ENCODE measurements around the gene TMC3.
"Not testable (repeated sequence)": the region's sequence is repeated elsewhere in the genome, so short reads cannot be mapped to it uniquely, and the experiment has no call there.

Gene TMC3

DNA sequence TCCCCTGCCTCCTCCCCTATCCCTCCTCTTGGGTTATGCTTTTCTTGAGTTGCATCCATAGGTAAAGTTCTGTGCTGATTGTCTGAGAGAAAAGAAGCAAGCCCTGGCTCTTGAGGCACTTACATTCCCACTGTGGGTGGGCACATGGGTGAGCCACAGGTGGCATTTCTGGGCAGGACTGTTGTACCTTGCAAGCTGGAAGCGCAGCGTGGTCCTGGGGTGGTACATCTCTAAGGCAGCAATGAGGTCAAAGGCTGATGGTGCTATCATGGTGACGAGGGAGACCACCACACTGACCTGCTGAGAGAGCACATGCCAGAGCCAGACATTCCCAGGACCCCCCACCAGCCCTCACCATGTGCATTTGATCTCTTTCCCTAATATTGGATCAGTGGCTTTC, 24.7 kb downstream of the TMC3 start:
- H3K4me3 Mint-ChIP-seq, result no peak overlapping the region
- no peak overlapping the region for H3K27ac Mint-ChIP-seq
- no peaks in the 10 kb centered on the region for H3K9me3 Mint-ChIP-seq
- TF ChIP-seq, protein P1, sequence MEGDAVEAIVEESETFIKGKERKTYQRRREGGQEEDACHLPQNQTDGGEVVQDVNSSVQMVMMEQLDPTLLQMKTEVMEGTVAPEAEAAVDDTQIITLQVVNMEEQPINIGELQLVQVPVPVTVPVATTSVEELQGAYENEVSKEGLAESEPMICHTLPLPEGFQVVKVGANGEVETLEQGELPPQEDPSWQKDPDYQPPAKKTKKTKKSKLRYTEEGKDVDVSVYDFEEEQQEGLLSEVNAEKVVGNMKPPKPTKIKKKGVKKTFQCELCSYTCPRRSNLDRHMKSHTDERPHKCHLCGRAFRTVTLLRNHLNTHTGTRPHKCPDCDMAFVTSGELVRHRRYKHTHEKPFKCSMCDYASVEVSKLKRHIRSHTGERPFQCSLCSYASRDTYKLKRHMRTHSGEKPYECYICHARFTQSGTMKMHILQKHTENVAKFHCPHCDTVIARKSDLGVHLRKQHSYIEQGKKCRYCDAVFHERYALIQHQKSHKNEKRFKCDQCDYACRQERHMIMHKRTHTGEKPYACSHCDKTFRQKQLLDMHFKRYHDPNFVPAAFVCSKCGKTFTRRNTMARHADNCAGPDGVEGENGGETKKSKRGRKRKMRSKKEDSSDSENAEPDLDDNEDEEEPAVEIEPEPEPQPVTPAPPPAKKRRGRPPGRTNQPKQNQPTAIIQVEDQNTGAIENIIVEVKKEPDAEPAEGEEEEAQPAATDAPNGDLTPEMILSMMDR (IDR thresholded peaks at IDR 0.05), result no peak
- H3K27me3 Mint-ChIP-seq (ENCODE audit: low read depth, poor library complexity), result peaks cover 11% of the 10 kb centered on the region
- H3K4me1 Mint-ChIP-seq, result no peaks in the 10 kb centered on the region
- H3K36me3 Mint-ChIP-seq (ENCODE audit: low read depth), result no peaks in the 10 kb centered on the region
- no peak for DNase-seq

DNA sequence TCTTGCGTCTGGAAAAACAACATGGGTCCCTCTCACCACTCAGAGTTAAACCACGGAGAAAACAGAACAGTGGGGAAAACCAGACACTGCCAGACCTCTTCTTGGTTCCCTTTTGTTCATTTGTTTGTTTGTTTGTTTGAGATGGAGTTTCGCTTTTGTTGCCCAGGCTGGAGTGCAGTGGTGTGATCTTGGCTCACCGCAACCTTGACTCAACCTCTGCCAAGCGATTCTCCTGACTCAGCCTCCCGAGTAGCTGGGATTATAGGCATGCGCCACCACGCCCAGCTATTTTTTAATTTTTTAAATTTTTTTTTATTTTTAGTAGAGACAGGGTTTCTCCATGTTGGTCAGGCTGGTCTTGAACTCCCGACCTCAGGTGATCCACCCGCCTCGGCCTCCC, 25.3 kb downstream of the TMC3 start:
- DNase-seq; H3K36me3 Mint-ChIP-seq (ENCODE audit: low read depth); H3K4me3 Mint-ChIP-seq; H3K27ac Mint-ChIP-seq; H3K4me1 Mint-ChIP-seq; H3K9me3 Mint-ChIP-seq: not testable (repeated sequence)
- H3K27me3 Mint-ChIP-seq (ENCODE audit: low read depth, poor library complexity), result peaks cover 13% of the 10 kb centered on the region

DNA sequence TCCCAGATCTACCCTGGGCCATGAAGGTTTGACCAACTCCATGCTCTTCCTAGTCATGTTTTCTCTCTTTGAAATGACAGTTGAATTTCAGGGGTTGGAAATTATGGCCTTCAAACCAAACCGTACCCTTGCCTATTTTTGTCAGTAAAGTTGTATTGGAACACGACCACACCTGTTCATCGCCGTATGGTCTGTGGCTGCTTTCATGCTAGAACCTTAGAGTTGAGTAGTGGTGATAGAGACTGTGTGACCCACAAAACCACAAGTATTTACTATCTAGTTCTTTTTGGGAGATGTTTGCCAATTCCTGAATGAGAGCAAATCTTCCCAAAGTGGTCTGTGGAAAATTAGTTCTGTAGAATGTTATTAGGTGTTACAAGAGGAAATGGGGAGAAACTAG, 26.1 kb downstream of the TMC3 start:
- Mint-ChIP-seq H3K36me3 (ENCODE audit: low read depth) (no peaks in the 10 kb centered on the region), H3K27me3 (ENCODE audit: low read depth, poor library complexity) (peaks cover 13% of the 10 kb centered on the region), H3K9me3 (no peaks in the 10 kb centered on the region), H3K4me3 (no peak overlapping the region), H3K4me1 (no peaks in the 10 kb centered on the region), H3K27ac (no peak overlapping the region)
- TF ChIP-seq, protein P1 (IDR thresholded peaks at IDR 0.05), result no peak
- no peak for DNase-seq

DNA sequence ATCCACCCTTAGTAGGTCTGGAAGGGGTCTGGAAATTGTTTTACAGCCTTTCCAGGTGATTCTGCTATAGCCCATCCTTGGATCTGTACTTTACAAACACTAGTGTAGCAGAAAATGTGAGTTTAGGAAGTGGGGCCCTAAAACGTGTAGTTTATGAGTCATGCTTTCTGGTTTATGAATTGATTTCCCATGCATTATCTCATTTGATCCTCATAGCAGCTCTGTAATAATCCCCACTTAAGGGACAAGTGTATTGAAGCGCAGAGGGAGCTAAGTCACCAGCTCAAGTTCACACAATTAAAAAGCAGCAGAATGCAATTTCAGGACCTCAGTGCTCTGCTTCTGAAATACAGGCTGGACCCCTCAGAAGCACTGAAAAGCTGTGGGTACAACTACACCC, 27.4 kb downstream of the TMC3 start:
- TF ChIP-seq, protein P1 (IDR thresholded peaks at IDR 0.05), result no peak
- H3K4me3 Mint-ChIP-seq, result no peak overlapping the region
- no peak for DNase-seq
- H3K27ac Mint-ChIP-seq, result no peak overlapping the region
- no peaks in the 10 kb centered on the region for H3K4me1 Mint-ChIP-seq
- H3K9me3 Mint-ChIP-seq, result no peaks in the 10 kb centered on the region
- peaks cover 13% of the 10 kb centered on the region for H3K27me3 Mint-ChIP-seq (ENCODE audit: low read depth, poor library complexity)
- no peaks in the 10 kb centered on the region for H3K36me3 Mint-ChIP-seq (ENCODE audit: low read depth)

DNA sequence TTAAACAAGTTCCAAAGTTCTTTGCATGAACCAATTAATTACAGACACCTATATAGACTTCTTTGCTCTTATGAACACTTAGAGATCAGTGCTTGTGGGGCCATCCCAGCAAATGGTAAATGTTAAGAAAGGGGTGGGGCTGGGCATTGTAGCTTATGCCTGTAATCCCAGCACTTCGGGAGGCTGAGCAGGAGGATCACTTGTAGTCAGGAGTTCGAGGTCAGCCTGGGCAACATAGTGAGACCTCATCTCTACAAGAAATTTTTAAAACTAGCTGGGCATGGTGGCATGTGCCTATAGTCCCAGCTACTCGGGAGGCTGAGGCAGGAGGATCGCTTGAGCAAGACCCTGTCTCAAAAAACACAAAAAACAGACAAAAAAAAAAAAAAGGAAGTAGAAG, 30.6 kb downstream of the TMC3 start:
- Mint-ChIP-seq H3K4me3 (no peak overlapping the region), H3K4me1 (no peaks in the 10 kb centered on the region), H3K9me3 (no peaks in the 10 kb centered on the region), H3K27ac (no peak overlapping the region), H3K36me3 (ENCODE audit: low read depth) (no peaks in the 10 kb centered on the region), H3K27me3 (ENCODE audit: low read depth, poor library complexity) (peaks cover 9% of the 10 kb centered on the region)
- DNase-seq, result no peak
- TF ChIP-seq, protein P1 (IDR thresholded peaks at IDR 0.05), result no peak

DNA sequence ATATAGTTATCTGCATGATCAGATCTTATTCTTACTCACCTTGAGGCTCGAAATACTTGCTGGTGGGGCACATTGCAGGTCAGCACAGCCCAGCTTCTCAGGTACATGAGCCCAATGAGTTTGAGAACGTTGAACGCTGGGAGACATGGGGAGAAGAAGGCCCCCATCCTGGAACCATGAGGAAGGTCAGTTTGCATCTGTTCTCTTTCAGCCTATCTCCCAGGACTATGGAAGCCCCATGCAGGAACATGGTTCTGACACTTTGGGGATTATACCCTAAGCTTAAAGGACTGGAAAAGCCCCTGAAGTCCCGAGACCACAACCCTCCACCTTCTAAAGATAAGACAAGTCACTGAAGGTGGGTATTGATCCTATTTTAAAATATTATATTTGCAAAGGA, 32.7 kb downstream of the TMC3 start:
- Mint-ChIP-seq H3K9me3 (no peaks in the 10 kb centered on the region), H3K4me1 (no peaks in the 10 kb centered on the region), H3K4me3 (no peak overlapping the region), H3K36me3 (ENCODE audit: low read depth) (no peaks in the 10 kb centered on the region), H3K27ac (no peak overlapping the region), H3K27me3 (ENCODE audit: low read depth, poor library complexity) (peaks cover 8% of the 10 kb centered on the region)
- TF ChIP-seq, protein P1 (IDR thresholded peaks at IDR 0.05), result no peak
- DNase-seq, result no peak
